ENCODE measurements around the gene RASL12.
"Not testable (repeated sequence)": the region's sequence is repeated elsewhere in the genome, so short reads cannot be mapped to it uniquely, and the experiment has no call there.

The RASL12 gene

DNA sequence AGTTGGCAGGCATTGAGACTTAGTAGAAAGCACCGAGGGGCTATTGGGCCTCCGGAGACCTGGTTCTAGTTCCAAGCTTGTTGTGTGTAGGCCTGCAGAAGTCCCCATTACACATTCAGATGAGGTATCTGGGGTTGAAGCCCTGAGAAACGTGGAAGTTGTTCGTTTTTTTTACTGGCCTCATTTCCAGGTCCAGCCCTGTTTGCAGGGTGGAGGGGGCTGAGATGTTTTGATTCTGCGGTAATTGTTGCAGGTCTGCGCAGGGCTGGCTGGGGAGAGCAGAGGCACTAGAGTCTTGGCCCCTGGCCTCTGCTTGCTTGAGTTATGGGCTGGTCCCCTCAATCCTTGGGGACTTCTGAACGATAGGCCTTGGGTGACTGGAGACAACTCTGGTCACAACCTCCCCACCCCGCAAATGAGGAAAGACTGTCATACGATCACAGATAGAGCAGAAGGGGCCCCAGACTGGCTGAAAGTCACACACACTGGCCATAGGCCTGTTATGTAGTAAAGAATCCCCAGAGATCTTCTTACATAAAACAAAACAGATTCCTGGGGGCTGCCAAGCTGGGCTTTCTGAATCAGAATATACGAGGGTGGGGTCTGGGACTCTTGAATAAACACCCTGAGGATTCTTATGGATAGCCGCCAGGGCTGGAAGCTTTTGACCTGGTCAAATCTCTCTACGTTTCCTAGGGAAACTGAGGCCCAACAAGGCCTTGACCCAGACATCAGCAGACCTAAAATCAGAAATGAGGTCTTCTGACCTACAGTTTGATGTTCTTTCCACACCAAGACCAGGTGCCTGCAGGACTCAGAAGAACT, 24.4 kb upstream of the RASL12 start:
- DNase-seq: no peak

DNA sequence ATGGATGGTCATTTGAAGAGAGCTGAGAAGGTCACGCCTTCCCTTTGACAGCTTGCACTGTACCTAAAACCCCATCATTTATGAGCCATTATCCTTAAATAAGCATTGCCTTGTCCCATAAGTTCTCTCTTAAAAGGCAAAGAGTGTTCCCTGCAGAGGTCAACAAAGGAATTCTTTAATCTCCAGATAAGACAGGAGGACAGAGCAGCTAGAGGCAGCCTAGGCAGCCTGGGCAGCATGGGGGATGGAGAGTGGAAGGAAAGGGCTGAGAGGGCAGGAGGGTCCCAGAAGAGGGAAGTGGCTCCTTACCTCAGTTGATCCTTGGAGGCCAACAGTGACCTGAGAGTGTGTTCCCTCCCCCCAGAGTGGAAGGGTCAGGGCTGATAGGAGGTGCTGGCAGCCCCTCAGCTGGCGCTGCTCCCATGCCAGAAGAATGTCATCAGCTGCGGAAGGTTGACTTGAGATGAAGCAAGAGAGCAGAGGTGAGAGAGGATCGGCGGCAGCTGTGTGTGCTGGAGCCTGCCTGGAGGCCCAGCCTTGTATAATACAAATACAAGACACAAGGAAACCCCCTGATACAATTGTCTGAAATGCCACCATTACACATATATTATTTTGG, 21.5 kb upstream of the RASL12 start:
- no peak for DNase-seq

DNA sequence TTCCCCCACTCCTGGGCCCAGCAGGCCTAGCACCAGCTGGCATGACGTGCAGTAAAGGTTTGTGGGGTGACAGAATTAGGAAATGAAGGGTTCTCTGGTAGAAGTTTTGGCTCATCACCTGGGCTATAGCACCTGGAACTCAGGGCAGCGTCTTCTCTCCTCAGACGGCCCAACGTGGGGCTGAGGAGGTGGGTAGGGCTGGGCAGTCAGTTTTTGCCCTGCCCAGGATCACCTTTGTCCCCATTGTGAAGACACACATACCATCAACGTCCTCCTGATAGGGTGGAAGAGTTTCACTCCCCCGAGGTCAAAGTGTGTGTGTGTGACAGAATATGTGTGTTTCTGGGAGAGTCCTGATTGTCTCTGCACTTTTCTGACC, 20.8 kb upstream of the RASL12 start:
- no peak for DNase-seq

DNA sequence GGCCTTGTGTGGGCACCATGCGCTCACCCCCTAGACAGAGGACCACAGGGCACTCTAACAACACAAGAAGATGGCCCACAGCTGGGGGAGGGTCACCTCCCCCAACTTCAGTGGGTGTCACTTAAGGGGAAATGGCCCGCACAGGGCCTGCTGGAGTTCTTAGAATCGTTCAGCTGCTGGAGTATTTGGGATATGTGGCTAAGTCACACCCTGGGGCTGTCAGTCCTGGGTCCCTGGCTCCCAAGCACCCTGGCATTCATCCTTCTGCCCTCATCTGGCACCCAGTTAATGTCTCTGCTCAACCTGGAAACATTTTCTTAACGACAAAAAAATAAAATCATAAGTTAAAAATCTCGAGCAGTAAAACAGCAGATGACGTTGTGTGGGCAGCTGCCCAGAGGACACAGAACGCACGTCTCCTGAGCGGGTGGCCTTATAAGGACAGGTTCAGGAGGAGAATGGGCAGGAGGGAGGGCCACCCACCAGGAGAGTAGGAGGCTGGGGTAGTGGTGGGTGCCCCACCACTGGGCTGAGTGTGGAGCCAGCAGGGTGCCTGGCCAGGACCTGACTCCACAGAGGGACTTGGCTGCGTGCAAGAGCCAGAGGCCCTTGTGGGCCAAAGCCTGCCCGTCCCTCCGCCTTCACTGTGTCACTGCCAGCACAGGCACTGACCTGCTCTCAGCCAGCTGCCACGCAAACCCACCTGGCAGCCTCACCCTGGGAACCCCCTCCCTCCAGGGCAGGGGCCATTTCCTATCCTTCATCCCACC, 20.3 kb upstream of the RASL12 start:
- DNase-seq: no peak

DNA sequence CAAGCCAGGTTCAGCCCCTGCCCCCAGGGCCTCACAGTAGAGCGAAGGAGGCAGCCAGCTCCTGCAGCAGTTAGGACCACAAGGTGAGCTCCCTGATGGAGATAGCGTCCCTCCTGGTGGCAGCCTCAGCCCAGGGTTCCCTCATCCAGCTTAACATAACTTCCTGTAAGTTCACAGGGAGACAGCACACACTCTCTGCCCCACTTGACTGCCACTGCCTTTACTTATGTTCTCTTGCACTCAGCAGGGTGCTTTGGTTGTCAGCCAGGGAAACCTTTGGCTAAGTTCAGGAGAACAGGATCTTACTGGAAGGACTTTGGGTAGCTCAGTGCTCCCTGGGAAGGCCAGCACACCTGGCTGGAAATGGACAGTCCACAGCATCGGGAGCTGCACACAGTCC, 19.6 kb upstream of the RASL12 start:
- DNase-seq: no peak

DNA sequence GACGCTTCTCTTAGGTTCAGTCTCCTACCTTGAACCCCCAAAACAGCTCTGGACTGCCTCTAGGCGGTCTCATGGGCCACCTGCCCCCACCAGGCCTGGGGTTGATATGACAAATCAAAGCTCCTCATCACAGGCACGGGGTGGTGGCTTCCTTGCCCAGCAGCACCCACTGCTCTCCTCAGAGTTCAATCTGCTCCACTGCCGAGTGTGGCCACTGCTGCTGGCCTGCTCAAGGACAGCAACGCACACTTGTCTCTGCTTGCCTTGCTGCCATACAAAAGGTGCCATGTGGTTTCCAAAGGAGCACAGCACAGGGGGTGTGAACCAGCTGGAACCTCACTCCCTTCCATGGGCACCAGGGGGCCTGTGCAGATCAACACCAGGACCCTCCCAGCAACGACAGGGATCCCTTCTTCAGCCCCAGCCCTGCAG, 18.9 kb upstream of the RASL12 start:
- no peak for DNase-seq

DNA sequence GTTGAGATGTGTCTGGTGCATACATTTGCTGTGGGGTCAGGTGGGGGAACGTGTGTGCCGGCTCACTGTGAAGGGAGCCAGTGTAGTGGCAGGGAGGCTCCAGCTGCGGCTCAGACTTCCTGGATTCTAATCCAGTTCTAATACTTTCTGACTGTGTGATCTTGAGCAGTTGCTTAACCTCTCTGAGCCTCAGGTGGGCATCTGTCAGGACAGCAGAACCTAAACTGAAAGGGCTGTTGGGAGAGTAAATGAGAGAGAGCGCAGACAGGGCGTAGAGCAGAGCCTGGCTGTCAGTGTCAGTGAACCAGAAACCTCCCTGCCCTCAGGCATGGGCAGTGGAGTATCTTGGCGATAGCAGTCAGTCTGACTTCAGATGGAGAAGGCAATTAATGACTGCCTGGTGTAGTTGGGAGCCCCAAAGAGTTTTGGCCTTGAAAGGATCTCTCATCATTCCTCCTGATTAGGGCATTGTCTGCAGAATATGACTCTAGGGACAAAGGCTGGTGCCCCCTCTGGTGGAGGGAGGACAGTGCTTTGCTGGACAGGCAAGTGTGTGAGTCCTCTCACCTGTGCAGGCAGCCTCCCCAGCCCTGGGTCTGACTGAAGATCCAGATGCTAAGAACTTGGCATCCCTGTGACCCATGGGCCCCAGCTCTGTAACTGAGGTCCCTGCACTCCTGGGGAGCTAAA, 18.3 kb upstream of the RASL12 start:
- DNase-seq: no peak

DNA sequence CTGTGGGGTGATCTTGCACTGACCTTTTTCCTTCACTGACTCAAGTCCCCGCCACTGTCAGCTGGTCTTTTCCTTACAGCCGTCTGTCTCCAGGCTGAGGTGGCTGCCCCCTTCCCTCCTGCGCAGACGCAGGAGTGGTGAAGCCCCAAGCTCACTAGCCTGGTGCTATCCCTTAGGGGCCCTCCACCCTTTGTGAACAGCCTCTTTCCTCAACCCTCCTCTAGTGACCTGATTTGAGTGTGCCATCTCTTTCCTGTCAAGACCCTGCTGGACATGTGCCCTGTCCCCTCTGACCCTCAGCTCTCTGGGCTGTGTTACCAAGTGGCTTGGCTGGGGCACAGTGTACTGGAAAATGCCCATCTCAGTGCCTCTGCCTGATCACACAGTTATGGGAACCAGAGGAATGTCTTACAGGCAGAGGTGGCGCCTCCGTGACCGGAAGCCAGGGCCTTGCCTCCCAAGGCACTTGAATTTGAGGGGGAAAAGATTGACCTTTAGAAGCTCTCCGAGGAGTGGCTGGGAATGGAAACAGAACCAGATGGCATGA, 17.5 kb upstream of the RASL12 start:
- DNase-seq: no peak

DNA sequence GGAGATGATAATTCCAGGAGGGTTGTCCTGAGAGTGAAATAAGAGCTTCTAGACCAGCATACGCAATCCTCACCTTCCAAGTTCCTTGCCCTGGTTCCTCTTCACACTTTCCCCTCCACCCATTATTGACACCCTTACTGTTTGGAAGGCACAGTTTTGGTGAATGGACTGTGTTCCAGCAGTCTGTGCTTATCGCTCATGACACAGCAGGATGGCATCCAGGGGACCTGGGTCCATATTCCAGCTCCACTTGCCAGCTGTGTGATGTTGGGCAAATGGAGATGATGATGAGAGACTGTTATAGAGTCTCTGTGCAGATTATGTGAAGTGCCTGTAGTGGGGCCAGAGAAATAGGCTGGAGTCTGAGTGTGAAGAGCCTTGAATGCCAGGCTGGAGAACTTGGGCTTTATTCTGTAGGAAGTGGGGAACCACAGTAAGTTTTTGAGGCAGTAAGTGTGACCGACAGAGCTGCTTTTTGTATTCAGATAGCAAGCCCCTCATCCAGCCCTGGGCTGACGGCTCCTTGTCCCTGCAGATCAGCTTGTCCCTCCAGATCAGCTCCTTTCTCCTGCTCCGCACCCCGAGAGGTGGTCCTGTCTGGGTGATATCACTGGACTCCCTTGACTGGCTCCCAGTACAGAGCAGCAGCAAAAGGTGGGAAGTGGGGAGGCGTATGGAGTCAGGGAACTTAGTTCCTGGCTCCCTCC, 16.9 kb upstream of the RASL12 start:
- no peak for DNase-seq

DNA sequence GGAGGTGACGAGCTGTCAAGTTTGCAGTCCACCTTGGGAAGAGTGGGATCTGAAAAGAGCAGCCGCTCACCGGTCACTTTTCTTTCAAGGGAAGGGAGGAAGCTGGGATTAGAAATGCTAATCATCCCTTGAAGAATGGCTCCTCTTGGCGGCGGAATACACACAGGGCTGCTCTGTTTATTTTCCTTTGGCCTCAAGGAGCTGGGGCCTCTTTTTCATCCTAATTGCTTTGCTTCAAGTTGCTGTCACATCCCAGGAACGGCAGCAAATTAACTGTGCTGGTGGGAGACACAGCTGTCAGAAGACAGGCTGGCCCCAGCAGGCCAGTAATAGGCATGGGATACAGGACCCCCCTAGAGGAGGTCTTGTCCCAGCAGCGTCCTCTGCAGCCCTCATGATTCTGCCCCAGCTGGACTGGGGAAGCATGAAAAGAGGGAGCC, 15.5 kb upstream of the RASL12 start:
- no peak for DNase-seq

DNA sequence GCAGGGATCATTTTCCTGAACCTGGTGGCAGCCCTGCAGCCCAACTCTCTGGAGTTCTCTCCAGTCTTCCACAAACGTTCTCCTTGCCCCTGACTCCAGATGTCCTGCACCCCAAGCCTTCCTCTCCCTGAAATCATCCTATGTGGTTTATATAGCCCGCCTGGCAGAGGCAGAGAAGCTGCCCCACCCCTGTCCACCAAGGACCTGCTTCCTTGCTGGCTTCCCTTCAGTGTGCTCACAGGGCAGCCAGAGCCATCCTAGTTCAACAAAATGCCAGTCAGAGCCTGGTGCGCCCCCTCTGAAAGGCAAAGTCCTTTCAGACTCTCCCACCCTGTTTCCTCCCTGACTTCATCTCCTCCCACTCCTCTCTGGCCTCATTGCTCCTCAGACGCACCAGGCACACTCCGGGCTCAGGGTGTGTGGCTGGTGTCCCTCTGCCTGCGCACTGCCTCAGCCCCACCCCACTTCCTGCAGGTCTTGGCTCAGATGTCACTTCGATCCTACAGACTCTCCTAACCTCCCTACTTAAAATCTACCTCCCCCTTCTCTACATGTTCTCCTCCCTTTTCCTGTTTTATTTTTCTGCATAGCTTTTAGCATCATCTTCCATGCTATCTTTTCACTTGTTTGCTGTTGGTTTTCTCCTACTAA, 14.6 kb upstream of the RASL12 start:
- DNase-seq: no peak

DNA sequence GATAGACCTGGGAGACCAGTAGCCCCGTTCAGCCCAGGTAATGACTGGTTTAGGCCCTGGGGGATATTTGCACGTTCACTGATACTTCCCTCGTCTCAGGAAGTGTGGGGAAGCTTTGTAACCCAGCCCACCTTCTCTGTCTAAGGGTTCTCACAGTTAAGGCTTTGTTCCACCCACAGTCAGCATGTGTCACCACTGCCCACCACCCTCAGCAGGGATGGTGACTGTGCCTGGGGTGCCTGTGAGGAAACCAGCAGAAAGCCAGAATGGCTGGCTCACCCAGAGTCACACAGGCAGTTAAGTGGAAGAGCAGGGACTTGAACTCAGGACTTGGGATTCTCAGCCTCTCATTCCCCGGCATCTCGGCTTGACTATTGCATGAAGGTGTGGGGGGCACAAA, 14.0 kb upstream of the RASL12 start:
- no peak for DNase-seq

DNA sequence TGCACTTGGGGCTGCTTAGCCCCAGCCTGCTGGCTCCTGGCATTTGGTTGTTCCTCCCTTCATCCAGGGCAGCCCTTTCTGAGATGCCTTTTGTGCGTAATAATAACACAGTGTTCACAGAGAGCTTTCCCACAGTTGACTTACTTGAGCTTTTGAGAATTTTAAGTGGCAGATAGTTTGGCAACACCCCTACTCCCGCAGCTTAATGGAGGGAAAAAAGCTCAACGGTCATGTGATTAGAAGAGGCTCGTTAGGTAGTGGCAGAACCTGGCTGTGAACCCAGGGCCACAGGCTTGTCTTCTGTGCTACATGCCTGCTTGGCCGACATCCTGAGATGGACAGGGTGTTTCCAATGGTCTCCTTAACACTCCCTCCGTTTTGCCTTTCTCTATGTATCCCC, 13.5 kb upstream of the RASL12 start:
- DNase-seq: no peak

DNA sequence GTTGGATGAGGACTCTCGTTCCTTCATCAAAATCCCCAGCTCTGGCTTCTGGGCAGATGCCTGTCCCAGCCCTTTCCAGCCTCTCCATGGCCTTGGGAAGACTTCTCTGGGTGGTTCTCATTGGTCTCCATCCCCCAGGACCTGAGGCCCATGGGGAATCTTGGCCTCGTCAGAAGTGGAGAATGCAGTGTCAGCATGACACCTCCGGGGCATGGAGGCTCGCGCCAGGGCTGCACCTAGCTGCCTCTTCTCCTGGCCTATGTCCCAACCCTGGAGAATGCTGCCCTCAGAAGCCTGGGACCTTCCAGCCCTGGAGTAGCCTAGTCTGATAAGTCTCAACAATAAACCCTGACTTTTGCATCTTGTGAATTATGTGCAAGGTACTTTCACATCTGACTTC, 11.8 kb upstream of the RASL12 start:
- DNase-seq: no peak

DNA sequence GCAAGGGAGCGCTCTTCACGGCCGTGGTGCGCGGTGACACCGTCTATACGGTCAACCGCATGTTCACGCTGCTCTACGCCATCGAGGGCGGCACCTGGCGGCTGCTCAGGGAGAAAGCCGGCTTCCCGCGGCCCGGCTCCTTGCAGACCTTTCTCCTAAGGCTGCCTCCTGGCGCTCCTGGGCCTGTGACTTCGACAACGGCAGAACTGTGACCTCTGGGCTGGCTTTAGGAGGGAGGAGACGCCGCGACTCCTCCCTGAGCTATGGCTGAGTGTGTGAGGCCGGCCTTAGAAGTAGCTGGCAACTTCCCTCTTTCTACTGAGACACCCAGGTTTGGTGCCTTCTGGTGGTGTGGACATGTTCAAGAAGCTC, 10.2 kb upstream of the RASL12 start:
- DNase-seq: no peak

DNA sequence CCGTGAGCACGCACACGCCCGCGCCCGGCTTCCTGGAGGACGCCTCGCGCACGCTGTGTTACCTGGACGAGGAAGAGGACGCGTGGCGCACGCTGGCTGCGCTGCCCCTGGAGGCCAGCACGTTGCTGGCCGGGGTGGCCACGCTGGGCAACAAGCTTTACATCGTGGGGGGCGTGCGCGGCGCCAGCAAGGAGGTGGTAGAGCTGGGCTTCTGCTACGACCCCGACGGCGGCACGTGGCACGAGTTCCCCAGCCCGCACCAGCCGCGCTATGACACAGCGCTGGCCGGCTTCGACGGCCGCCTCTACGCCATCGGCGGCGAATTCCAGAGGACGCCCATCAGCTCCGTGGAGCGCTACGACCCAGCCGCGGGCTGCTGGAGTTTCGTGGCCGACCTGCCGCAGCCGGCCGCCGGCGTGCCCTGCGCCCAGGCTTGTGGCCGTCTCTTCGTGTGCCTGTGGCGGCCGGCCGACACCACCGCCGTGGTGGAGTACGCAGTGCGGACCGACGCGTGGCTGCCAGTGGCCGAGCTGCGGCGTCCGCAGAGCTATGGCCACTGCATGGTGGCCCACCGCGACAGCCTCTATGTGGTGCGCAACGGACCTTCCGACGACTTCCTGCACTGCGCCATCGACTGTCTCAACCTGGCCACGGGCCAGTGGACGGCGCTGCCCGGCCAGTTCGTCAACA, 9.6 kb upstream of the RASL12 start:
- DNase-seq: no peak

DNA sequence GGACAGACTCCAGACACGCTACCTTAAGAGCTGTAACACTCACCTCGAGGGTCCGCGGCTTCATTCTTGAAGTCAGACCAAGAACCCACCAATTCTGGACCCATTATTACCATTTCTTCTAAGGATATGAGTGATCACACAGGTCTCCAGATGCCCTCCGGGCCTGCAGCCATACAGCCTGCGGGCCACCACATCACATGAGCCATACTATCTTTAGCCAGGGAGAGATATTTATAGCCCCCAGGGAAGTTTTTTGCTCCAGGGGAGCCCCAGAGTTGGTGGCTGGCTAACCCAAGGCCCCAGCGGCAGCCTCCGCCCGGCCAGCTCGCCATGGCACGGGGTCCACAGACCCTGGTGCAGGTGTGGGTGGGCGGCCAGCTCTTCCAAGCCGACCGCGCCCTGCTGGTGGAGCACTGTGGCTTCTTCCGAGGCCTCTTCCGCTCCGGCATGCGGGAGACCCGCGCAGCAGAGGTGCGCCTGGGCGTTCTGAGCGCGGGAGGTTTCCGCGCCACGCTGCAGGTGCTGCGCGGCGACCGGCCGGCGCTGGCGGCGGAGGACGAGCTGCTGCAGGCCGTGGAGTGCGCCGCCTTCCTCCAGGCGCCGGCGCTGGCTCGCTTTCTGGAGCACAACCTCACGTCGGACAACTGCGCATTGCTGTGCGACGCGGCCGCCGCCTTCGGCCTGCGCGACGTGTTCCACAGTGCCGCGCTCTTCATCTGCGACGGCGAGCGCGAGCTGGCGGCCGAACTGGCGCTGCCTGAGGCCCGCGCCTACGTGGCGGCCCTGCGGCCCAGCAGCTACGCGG, 8.9 kb upstream of the RASL12 start, which contains the start of gene KBTBD13:
KBTBD13 (plus strand) TSS at position 261 of the 805 bp plus-strand sequence; CDS start at position 331, 70 bp downstream.
- DNase-seq: no peak

DNA sequence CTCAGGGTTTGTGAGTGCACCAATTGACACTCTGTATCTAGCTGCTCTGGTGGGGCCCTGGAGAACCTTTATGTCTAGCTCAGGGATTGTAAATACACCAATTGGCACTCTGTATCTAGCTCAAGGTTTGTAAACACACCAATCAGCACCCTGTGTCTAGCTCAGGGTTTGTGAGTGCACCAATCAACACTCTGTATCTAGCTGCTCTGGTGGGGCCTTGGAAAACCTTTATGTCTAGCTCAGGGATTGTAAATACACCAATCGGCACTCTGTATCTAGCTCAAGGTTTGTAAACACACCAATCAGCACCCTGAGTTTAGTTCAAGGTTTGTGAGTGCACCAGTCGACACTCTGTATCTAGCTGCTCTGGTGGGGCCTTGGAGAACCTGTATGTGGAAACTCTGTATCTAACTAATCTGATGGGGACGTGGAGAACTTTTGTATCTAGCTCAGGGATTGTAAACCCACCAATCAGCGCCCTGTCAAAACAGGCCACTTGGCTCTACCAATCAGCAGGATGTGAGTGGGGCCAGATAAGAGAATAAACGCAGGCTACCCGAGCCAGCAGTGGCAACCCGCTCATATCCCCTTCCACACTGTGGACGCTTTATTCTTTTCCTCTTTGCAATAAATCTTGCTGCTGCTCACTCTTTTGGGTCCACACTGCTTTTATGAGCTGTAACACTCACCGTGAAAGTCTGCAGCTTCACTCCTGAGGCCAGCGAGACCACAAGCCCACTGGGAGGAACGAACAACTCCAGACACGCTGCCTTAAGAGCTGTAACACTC, 8.0 kb upstream of the RASL12 start:
- DNase-seq: not testable (repeated sequence)

DNA sequence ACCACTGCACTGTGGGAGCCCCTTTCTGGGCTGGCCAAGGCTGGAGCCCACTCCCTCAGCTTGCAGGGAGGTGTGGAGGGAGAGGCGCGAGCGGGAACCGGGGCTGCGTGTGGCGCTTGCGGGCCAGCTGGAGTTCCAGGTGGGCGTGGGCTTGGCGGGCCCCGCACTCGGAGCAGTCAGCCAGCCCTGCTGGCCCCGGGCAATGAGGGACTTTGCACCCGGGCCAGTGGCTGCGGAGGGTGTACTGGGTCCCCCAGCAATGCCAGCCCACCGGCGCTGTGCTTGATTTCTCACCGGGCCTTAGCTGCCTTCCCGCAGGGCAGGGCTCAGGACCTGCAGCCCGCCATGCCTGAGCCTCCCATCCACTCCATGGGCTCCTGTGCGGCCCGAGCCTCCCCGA, 7.2 kb upstream of the RASL12 start:
- DNase-seq: not testable (repeated sequence)
